OCI-LY1 (cell line): Measurements from ENCODE around the gene LRRC14B.

Experiments
- EZH2 ChIP-seq: fragments of 200-600 bp; sonication (generic), shearing (Covaris generic); IDR thresholded peaks from 2 replicates; pipeline ENCODE4 v1.8.0; 2017; ENCODE audit warnings: borderline replicate concordance, mixed run types, mild to moderate bottlenecking, antibody characterized with exemption, low read length, moderate library complexity, mixed read lengths
- TF ChIP-seq, protein P1 (sequence below): fragments of 200-600 bp; sonication (generic), shearing (Covaris generic); IDR thresholded peaks from 2 replicates; pipeline ENCODE4 v1.5.1; 2017; ENCODE audit warnings: mild to moderate bottlenecking, antibody characterized with exemption, low read length, moderate library complexity, mixed read lengths

DNA sequence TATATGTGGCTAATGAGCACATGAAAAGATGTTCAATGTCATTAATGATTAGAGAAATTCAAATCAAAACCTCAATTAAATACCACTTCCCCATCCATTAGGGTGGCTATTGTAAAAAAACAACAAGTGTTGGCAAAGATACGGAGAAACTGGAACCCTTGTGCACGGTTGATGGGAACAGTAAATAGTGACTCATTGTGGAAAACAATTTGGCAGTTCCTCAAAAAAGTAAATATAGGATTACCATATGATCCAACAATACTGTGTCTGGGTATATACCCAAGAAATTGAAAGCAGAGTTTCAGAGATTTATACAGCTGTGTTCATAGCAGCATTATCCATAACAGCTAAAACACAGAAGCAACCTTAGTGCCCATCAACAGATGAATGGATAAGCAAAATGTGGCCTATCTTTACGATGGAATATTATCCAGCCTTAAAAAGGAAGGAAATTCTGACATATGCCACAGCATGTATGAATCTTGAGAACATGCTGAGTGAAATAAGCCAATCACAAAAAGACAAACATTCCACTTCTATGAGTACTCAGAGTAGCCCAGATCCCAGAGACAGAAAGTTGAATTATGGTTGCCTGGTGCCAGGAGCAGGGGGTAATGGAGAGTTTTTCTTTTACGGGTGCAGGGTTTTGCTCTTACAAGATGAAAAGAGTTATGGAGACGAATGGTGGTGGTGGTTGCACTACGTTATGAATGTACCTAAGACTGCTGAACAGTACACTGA, 41.4 kb upstream of the LRRC14B start:
- TF ChIP-seq, protein P1, sequence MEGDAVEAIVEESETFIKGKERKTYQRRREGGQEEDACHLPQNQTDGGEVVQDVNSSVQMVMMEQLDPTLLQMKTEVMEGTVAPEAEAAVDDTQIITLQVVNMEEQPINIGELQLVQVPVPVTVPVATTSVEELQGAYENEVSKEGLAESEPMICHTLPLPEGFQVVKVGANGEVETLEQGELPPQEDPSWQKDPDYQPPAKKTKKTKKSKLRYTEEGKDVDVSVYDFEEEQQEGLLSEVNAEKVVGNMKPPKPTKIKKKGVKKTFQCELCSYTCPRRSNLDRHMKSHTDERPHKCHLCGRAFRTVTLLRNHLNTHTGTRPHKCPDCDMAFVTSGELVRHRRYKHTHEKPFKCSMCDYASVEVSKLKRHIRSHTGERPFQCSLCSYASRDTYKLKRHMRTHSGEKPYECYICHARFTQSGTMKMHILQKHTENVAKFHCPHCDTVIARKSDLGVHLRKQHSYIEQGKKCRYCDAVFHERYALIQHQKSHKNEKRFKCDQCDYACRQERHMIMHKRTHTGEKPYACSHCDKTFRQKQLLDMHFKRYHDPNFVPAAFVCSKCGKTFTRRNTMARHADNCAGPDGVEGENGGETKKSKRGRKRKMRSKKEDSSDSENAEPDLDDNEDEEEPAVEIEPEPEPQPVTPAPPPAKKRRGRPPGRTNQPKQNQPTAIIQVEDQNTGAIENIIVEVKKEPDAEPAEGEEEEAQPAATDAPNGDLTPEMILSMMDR = no peak
- no peak for TF ChIP-seq EZH2
